Measurements from ENCODE around the gene ASL. TPM values are rescaled to one million over a fixed set of nuclear protein-coding genes. Genes with fewer than 3 reads are reported as not detected.
"Not testable (repeated sequence)": the region's sequence is repeated elsewhere in the genome, so short reads cannot be mapped to it uniquely, and the experiment has no call there.

Gene ASL
- polyA plus RNA-seq, 1 experiment: 20.2 TPM

DNA sequence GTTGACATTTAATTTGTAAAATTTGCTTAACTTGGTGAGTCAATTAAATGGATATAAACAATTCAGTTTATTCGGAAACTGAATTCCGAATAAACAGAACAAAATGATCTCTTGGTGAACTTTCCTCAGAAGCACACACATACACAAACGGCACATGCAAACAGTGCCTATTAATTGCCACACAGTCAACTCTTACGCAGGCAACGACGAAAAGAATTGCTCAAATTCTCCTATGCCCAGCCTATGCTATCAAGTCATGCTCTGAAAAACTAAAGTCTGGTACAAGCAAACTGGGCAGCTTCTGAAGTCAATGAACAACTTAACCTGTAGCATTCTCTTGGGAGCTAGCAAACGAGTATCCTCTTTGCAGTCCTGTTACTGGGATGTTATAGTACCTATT, 38.8 kb upstream of the ASL start:
- Histone ChIP-seq H3K27ac (ENCODE audit: low read depth, low read length) (no peak overlapping the region), H3K27me3 (ENCODE audit: control insufficient read depth, insufficient read depth, low read length) (no peaks in the 10 kb centered on the region), H3K9me3 (ENCODE audit: control insufficient read depth, insufficient read depth, low read length) (no peaks in the 10 kb centered on the region), H3K4me3 (ENCODE audit: low read depth, low read length) (no peak overlapping the region)
- DNase-seq (ENCODE audit: low read depth, low spot score): no peak
- TF ChIP-seq, protein P1, sequence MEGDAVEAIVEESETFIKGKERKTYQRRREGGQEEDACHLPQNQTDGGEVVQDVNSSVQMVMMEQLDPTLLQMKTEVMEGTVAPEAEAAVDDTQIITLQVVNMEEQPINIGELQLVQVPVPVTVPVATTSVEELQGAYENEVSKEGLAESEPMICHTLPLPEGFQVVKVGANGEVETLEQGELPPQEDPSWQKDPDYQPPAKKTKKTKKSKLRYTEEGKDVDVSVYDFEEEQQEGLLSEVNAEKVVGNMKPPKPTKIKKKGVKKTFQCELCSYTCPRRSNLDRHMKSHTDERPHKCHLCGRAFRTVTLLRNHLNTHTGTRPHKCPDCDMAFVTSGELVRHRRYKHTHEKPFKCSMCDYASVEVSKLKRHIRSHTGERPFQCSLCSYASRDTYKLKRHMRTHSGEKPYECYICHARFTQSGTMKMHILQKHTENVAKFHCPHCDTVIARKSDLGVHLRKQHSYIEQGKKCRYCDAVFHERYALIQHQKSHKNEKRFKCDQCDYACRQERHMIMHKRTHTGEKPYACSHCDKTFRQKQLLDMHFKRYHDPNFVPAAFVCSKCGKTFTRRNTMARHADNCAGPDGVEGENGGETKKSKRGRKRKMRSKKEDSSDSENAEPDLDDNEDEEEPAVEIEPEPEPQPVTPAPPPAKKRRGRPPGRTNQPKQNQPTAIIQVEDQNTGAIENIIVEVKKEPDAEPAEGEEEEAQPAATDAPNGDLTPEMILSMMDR (IDR thresholded peaks at IDR 0.05; ENCODE audit: low read depth, low read length): no peak
- ChIA-PET POLR2A (no interaction called here), CTCF (no interaction called here)

DNA sequence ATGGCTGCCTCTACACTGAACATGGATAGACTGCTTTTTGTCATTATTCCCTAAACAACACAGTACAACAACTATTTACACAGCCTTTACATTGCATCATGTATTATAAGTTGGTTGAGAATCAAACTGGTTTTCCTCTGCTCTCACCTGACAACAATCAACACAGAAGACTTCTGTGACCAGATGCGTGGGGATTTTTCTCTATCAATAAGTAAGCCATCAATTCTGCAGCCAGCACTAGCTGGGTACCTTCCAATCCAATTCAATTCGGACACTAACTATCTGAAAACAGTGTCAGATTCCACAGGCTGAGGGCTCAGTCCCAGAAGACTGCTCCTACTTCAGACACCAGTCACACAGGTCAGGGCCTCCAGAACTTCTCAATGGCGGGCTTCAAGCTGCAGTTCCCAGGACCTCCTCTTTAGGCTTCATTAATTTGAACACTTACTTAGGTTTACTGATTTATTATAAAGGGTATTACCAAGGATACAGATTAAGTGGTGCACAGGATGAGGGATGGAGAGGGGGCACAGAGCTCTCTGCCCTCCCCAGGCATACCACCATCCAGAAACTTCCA, 36.4 kb upstream of the ASL start:
- TF ChIP-seq, protein P1 (IDR thresholded peaks at IDR 0.05; ENCODE audit: low read depth, low read length): no peak
- no peak for DNase-seq (ENCODE audit: low read depth, low spot score)
- ChIA-PET CTCF (no interaction called here), POLR2A (no interaction called here)
- H3K9me3 ChIP-seq (ENCODE audit: control insufficient read depth, insufficient read depth, low read length): no peaks in the 10 kb centered on the region
- H3K27me3 ChIP-seq (ENCODE audit: control insufficient read depth, insufficient read depth, low read length): no peaks in the 10 kb centered on the region
- H3K4me3 ChIP-seq (ENCODE audit: low read depth, low read length): no peak overlapping the region
- H3K27ac ChIP-seq (ENCODE audit: low read depth, low read length): no peak overlapping the region

DNA sequence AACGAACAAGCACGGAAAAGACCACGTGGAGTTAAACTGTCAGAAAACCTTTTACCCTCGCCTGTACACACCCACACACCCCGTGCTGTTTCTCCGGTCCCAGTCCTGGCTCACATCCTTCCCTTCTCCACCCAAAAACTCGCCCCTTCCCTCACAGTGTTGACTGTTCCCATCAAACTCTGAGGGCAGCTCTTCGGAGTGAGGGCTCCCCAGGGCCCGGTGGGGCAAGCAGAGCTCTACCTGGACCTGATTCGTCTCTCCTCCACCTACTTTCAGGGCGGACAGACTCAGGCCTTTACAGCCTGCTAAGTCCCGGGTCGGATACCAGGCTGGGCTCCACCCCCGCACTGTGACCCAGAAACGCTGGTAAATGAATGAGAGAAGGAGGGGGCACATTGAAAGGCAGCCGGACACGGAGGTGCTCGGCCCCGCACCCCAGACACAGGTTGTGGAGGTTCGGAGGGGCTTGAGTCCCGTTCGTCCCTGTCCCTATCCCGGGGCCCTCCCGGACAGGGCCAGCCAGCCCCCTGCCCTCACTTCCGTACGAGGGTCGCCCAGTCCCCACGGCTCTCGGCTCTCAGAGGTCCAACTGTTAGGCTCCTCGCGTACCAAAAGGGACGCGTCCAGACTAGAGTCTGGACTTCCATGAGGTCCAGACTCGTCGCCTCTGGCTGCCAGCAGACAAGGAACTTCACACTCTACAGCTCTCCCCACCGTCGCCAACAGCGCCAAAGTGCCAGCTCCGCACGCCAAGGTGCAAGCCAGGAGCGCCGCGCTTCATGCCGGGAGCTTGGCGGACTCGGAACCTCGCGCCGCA, 31.7 kb upstream of the ASL start:
- ChIA-PET CTCF (interaction anchor here (1.3 kb wide), 1 partner anchor 13 kb away, joined by 14 read pairs; no protein-coding TSS in a partner anchor), POLR2A (no interaction called here)
- H3K27me3 ChIP-seq (ENCODE audit: control insufficient read depth, insufficient read depth, low read length): no peaks in the 10 kb centered on the region
- TF ChIP-seq, protein P1 (IDR thresholded peaks at IDR 0.05; ENCODE audit: low read depth, low read length): no peak
- no peaks in the 10 kb centered on the region for H3K9me3 ChIP-seq (ENCODE audit: control insufficient read depth, insufficient read depth, low read length)
- DNase-seq (ENCODE audit: low read depth, low spot score): no peak
- no peak overlapping the region for H3K27ac ChIP-seq (ENCODE audit: low read depth, low read length)
- H3K4me3 ChIP-seq (ENCODE audit: low read depth, low read length): peak overlapping the region; percentile 42

DNA sequence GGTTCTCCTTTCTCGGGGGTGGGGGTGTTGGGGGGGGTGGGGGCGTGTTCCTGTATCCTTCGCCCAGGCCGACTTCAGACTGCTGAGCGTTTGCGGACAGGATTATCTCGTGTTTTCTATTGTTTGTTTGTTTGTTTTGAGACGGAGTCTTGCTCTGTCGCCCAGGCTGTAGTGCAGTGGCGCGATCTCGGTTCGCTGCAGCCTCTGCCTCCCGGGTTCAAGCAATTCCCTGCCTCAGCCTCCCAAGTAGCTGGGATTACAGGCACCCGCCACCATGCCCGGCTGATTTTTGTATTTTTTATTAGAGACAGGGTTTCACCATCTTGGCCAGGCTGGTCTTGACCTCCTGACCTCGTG, 31.1 kb upstream of the ASL start:
- H3K27ac ChIP-seq (ENCODE audit: low read depth, low read length); H3K27me3 ChIP-seq (ENCODE audit: control insufficient read depth, insufficient read depth, low read length); POLR2A ChIA-PET; H3K9me3 ChIP-seq (ENCODE audit: control insufficient read depth, insufficient read depth, low read length); CTCF ChIA-PET; DNase-seq (ENCODE audit: low read depth, low spot score): not testable (repeated sequence)
- H3K4me3 ChIP-seq (ENCODE audit: low read depth, low read length): peak overlapping the region; percentile 42

DNA sequence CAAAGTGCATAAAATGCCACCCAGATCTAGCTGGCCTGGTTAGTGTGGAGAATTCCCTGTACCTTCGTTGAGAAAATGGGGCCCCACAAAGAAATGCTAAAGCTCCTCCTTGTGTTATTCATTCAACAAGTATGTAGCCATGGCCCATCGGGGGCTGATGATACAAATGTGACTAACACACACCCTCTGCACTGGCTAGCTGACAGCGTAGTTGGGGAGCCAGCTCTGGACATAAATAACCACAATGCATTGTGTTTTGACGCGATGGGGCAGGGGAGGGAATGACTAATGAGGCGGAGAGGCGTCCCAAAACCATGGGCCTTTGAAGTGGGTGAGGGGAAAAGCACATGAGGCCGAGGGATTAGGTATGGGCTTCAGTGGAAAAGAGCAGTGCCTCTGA, 28.2 kb upstream of the ASL start:
- Histone ChIP-seq H3K4me3 (ENCODE audit: low read depth, low read length) (no peak overlapping the region), H3K27ac (ENCODE audit: low read depth, low read length) (no peak overlapping the region), H3K9me3 (ENCODE audit: control insufficient read depth, insufficient read depth, low read length) (no peaks in the 10 kb centered on the region), H3K27me3 (ENCODE audit: control insufficient read depth, insufficient read depth, low read length) (no peaks in the 10 kb centered on the region)
- TF ChIP-seq, protein P1 (IDR thresholded peaks at IDR 0.05; ENCODE audit: low read depth, low read length): no peak
- DNase-seq (ENCODE audit: low read depth, low spot score): peak; percentile 65
- POLR2A ChIA-PET: interaction anchor here (0.9 kb wide), 1 partner anchor 64 kb away, joined by 3 read pairs; no protein-coding TSS in a partner anchor
- CTCF ChIA-PET: interaction anchor here (1.6 kb wide), 1 partner anchor 17 kb away, joined by 15 read pairs; no protein-coding TSS in a partner anchor

DNA sequence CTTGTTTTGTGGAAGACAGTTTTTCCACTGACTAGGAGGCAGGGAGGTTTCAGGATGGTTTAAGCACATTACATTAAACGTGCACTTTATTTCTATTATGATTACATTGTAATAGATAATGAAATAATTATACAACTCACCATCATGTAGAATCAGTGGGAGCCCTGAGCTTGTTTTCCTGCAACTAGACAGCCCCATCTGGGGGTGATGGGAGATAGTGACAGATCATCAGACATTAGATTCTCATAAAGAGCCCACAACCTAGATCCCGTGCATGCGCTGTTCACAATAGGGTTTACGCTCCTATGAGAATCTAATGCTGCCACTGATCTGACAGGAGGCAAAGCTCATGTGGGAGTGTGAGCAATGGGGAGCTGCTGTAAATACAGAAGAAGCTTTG, 25.7 kb upstream of the ASL start:
- H3K27ac ChIP-seq (ENCODE audit: low read depth, low read length); POLR2A ChIA-PET; H3K4me3 ChIP-seq (ENCODE audit: low read depth, low read length); H3K9me3 ChIP-seq (ENCODE audit: control insufficient read depth, insufficient read depth, low read length); H3K27me3 ChIP-seq (ENCODE audit: control insufficient read depth, insufficient read depth, low read length); DNase-seq (ENCODE audit: low read depth, low spot score): not testable (repeated sequence)
- CTCF ChIA-PET: interaction anchor here (1.9 kb wide), 1 partner anchor 19 kb away, joined by 14 read pairs; no protein-coding TSS in a partner anchor

Data from AG04450 (cell line).